Renal cortex interstitium (tissue), 11 donors: ENCODE data around the gene MRPL55. TPM values are rescaled to one million over a fixed set of nuclear protein-coding genes. Genes with fewer than 3 reads are reported as not detected.
A peak's percentile ranks its signal among the peaks of the same experiment; 100 is the strongest.

Experiments
- DNase-seq, 11 donors: peaks; one replicate each; pipeline ENCODE4 v3.0.0-alpha.2; 2013; ENCODE audit warnings: low read depth in 9 of 11, low spot score in 4 of 11; ENCODE audit errors: extremely low read depth in 1 of 11
- polyA plus RNA-seq, 3 donors: library from polyadenylated mRNA; unstranded; fragments of 120-200 nt; gene quantifications; one replicate each; pipeline ENCODE4 v1.2.1, GENCODE V29; 2013; ENCODE audit not compliant: insufficient read length in 3 of 3

Gene MRPL55
- polyA plus RNA-seq, 3 donors: 34.2 to 54.4 (median 48.6) TPM

GRCh38 chr1:228070173-228070572 is 38.9 kb downstream of the MRPL55 start:
- DNase-seq: no peak

GRCh38 chr1:228068359-228068758 is 40.7 kb downstream of the MRPL55 start:
- no peak for DNase-seq

GRCh38 chr1:228066891-228067654 is 42.0 kb downstream of the MRPL55 start:
- DNase-seq: no peak

GRCh38 chr1:228066416-228066815 is 42.7 kb downstream of the MRPL55 start:
- no peak for DNase-seq

GRCh38 chr1:228065543-228066347 is 43.4 kb downstream of the MRPL55 start:
- DNase-seq: no peak

GRCh38 chr1:228064741-228065542 is 44.2 kb downstream of the MRPL55 start:
- DNase-seq: no peak

- no peak for DNase-seq
Measured at GRCh38 chr1:228064296-228064695, 44.8 kb downstream of the MRPL55 start.

GRCh38 chr1:228063251-228064191 is 45.6 kb downstream of the MRPL55 start:
- DNase-seq: no peak

- no peak for DNase-seq
Measured at GRCh38 chr1:228062812-228063211, 46.3 kb downstream of the MRPL55 start.

- DNase-seq: no peak
Measured at GRCh38 chr1:228062085-228062791, 46.9 kb downstream of the MRPL55 start.

GRCh38 chr1:228061411-228062084 is 47.6 kb downstream of the MRPL55 start:
- no peak for DNase-seq

- no peak for DNase-seq
Measured at GRCh38 chr1:228060458-228061190, 48.5 kb downstream of the MRPL55 start.

GRCh38 chr1:228059634-228060457 is 49.3 kb downstream of the MRPL55 start:
- DNase-seq: peak in 3 of 11 donors; percentile 34 to 56 (median 40)

GRCh38 chr1:228058949-228059633 is 50.0 kb downstream of the MRPL55 start:
- DNase-seq: peak in 1 of 11 donors; percentile 14
